Activated naive CD4-positive, alpha-beta T cell treated with anti-CD3 and anti-CD28 coated beads for 36 hours (primary cell): ENCODE results near the gene ZC3HAV1L. TPM values are rescaled to one million over a fixed set of nuclear protein-coding genes. Genes with fewer than 3 reads are reported as not detected.
"Not testable (repeated sequence)": the region's sequence is repeated elsewhere in the genome, so short reads cannot be mapped to it uniquely, and the experiment has no call there.

Experiments
- CTCF ChIA-PET: fragments of 350-600 bp; sonication (Branson Sonifier 250); formaldehyde crosslinking; loops from one replicate; lab custom pipeline; 2021; ENCODE audit warnings: antibody characterized with exemption; lab: Charles Lee
- DNase-seq: peaks from one replicate; pipeline ENCODE4 v3.0.0-alpha.2; 2020
- H3K27ac Mint-ChIP-seq: one replicate; pipeline ENCODE4 v1.8.0; 2021; ENCODE audit warnings: mild to moderate bottlenecking, mixed read lengths
- H3K27me3 Mint-ChIP-seq: one replicate; pipeline ENCODE4 v1.8.0; 2021; ENCODE audit warnings: low read depth, mixed read lengths
- H3K36me3 Mint-ChIP-seq: one replicate; pipeline ENCODE4 v1.8.0; 2021; ENCODE audit warnings: low read depth, mixed read lengths
- H3K4me1 Mint-ChIP-seq: one replicate; pipeline ENCODE4 v1.8.0; 2021; ENCODE audit warnings: low read depth, mixed read lengths
- H3K4me3 Mint-ChIP-seq: one replicate; pipeline ENCODE4 v1.8.0; 2021; ENCODE audit warnings: mild to moderate bottlenecking, moderate library complexity, mixed read lengths
- H3K9me3 Mint-ChIP-seq: one replicate; pipeline ENCODE4 v1.8.0; 2021; ENCODE audit warnings: mixed read lengths
- intact Hi-C: fragments of 100-400 bp; cut with micrococcal nuclease; formaldehyde crosslinking; loops from one replicate; pipeline ENCODE4 v1.15.1; 2023
- total RNA-seq, 2 experiments: library from RNA; stranded (reverse); gene quantifications; one replicate each; pipeline ENCODE4 v1.2.3, GENCODE V29; 2021

The ZC3HAV1L gene
- total RNA-seq, 2 experiments from 2014 or later = 4.5 to 5.1 TPM

GRCh38 chr7:139071680-139072079 is 35.8 kb upstream of the ZC3HAV1L start:
- no peak overlapping the region for H3K4me3 Mint-ChIP-seq
- peak overlapping the region; percentile 87 for H3K27ac Mint-ChIP-seq
- no peaks in the 10 kb centered on the region for H3K27me3 Mint-ChIP-seq
- no peaks in the 10 kb centered on the region for H3K9me3 Mint-ChIP-seq
- peaks cover 62% of the 10 kb centered on the region for H3K36me3 Mint-ChIP-seq
- no peak for DNase-seq
- CTCF ChIA-PET = interaction anchor here (0.9 to 3.4 kb wide), 3 partner anchors 12 to 185 kb away, joined by 4 to 18 read pairs (median 6); no protein-coding TSS in a partner anchor
- peaks cover 55% of the 10 kb centered on the region for H3K4me1 Mint-ChIP-seq
- intact Hi-C loops = no loop called here

- peaks cover 74% of the 10 kb centered on the region for H3K36me3 Mint-ChIP-seq
- peak overlapping the region; percentile 65 for H3K27ac Mint-ChIP-seq
- H3K27me3 Mint-ChIP-seq = no peaks in the 10 kb centered on the region
- H3K9me3 Mint-ChIP-seq = no peaks in the 10 kb centered on the region
- H3K4me3 Mint-ChIP-seq = no peak overlapping the region
- intact Hi-C loops = no loop called here
- CTCF ChIA-PET = interaction anchor here (0.5 to 3.4 kb wide), 8 partner anchors 9 to 185 kb away, joined by 3 to 18 read pairs (median 4); no protein-coding TSS in a partner anchor
- H3K4me1 Mint-ChIP-seq = peaks cover 56% of the 10 kb centered on the region
- no peak for DNase-seq
These were observed 32.9 kb upstream of the ZC3HAV1L start for GRCh38 chr7:139068544-139069399.

- no peaks in the 10 kb centered on the region for H3K9me3 Mint-ChIP-seq
- DNase-seq = no peak
- intact Hi-C loops = no loop called here
- CTCF ChIA-PET = interaction anchor here (1.0 to 2.4 kb wide), 3 partner anchors 9 to 179 kb away, joined by 4 to 21 read pairs (median 5); no protein-coding TSS in a partner anchor
- H3K4me3 Mint-ChIP-seq = no peak overlapping the region
- H3K27ac Mint-ChIP-seq = peak overlapping the region; percentile 57
- no peaks in the 10 kb centered on the region for H3K27me3 Mint-ChIP-seq
- peaks cover 57% of the 10 kb centered on the region for H3K4me1 Mint-ChIP-seq
- peaks cover 69% of the 10 kb centered on the region for H3K36me3 Mint-ChIP-seq
These were observed 30.5 kb upstream of the ZC3HAV1L start for GRCh38 chr7:139066315-139066714.

GRCh38 chr7:139065323-139065722 is 29.5 kb upstream of the ZC3HAV1L start:
- H3K27me3 Mint-ChIP-seq = no peaks in the 10 kb centered on the region
- H3K36me3 Mint-ChIP-seq = peaks cover 74% of the 10 kb centered on the region
- H3K4me3 Mint-ChIP-seq = no peak overlapping the region
- H3K27ac Mint-ChIP-seq = peak overlapping the region; percentile 14
- intact Hi-C loops = no loop called here
- H3K4me1 Mint-ChIP-seq = peaks cover 66% of the 10 kb centered on the region
- no peak for DNase-seq
- no peaks in the 10 kb centered on the region for H3K9me3 Mint-ChIP-seq
- CTCF ChIA-PET = interaction anchor here (2.4 kb wide), 1 partner anchor 10 kb away, joined by 21 read pairs; no protein-coding TSS in a partner anchor

GRCh38 chr7:139061416-139061815 is 25.6 kb upstream of the ZC3HAV1L start:
- CTCF ChIA-PET = interaction anchor here (0.6 to 3.8 kb wide), 4 partner anchors 13 to 44 kb away, joined by 3 to 32 read pairs (median 10); no protein-coding TSS in a partner anchor
- Mint-ChIP-seq H3K36me3 (peaks cover 71% of the 10 kb centered on the region), H3K4me3 (no peak overlapping the region), H3K4me1 (peaks cover 70% of the 10 kb centered on the region), H3K27me3 (no peaks in the 10 kb centered on the region), H3K27ac (peak overlapping the region; percentile 80), H3K9me3 (no peaks in the 10 kb centered on the region)
- intact Hi-C loops = loop anchor here (2.0 kb wide), 1 partner anchor 31 kb away; no protein-coding TSS in a partner anchor
- no peak for DNase-seq

- Mint-ChIP-seq H3K36me3 (peaks cover 71% of the 10 kb centered on the region), H3K27ac (peak overlapping the region; percentile 80), H3K4me1 (peaks cover 71% of the 10 kb centered on the region), H3K27me3 (no peaks in the 10 kb centered on the region), H3K4me3 (no peak overlapping the region), H3K9me3 (no peaks in the 10 kb centered on the region)
- CTCF ChIA-PET = interaction anchor here (0.6 to 3.8 kb wide), 7 partner anchors 8 to 295 kb away, joined by 3 to 32 read pairs (median 7); no protein-coding TSS in a partner anchor
- no peak for DNase-seq
- intact Hi-C loops = loop anchor here (2.0 kb wide), 1 partner anchor 32 kb away; no protein-coding TSS in a partner anchor
These were observed 24.9 kb upstream of the ZC3HAV1L start for GRCh38 chr7:139060695-139061237.

- Mint-ChIP-seq H3K9me3 (no peaks in the 10 kb centered on the region), H3K36me3 (peaks cover 67% of the 10 kb centered on the region), H3K4me1 (peaks cover 71% of the 10 kb centered on the region), H3K4me3 (peak overlapping the region; percentile 0), H3K27ac (peak overlapping the region; percentile 86), H3K27me3 (no peaks in the 10 kb centered on the region)
- intact Hi-C loops = loop anchor here (2.0 kb wide), 1 partner anchor 33 kb away; no protein-coding TSS in a partner anchor
- no peak for DNase-seq
- CTCF ChIA-PET = interaction anchor here (0.6 to 3.8 kb wide), 7 partner anchors 9 to 296 kb away, joined by 4 to 32 read pairs (median 7); no protein-coding TSS in a partner anchor
These were observed 24.1 kb upstream of the ZC3HAV1L start for GRCh38 chr7:139059905-139060304.

- peaks cover 73% of the 10 kb centered on the region for H3K4me1 Mint-ChIP-seq
- CTCF ChIA-PET = interaction anchor here (0.6 to 3.8 kb wide), 5 partner anchors 10 to 60 kb away, joined by 3 to 32 read pairs (median 9); no protein-coding TSS in a partner anchor
- H3K27me3 Mint-ChIP-seq = no peaks in the 10 kb centered on the region
- peaks cover 67% of the 10 kb centered on the region for H3K36me3 Mint-ChIP-seq
- intact Hi-C loops = no loop called here
- DNase-seq = no peak
- no peak overlapping the region for H3K4me3 Mint-ChIP-seq
- peak overlapping the region; percentile 86 for H3K27ac Mint-ChIP-seq
- H3K9me3 Mint-ChIP-seq = no peaks in the 10 kb centered on the region
These were observed 23.1 kb upstream of the ZC3HAV1L start for GRCh38 chr7:139058943-139059342.

- Mint-ChIP-seq H3K27ac (peak overlapping the region; percentile 66), H3K36me3 (peaks cover 64% of the 10 kb centered on the region), H3K27me3 (no peaks in the 10 kb centered on the region), H3K4me3 (no peak overlapping the region), H3K4me1 (peaks cover 48% of the 10 kb centered on the region), H3K9me3 (no peaks in the 10 kb centered on the region)
- no peak for DNase-seq
- CTCF ChIA-PET = interaction anchor here (0.5 to 1.3 kb wide), 5 partner anchors 9 to 49 kb away, joined by 3 to 4 read pairs (median 3); no protein-coding TSS in a partner anchor
- intact Hi-C loops = no loop called here
These were observed 19.8 kb upstream of the ZC3HAV1L start for GRCh38 chr7:139055674-139056073.

- Mint-ChIP-seq H3K36me3 (peaks cover 61% of the 10 kb centered on the region), H3K4me1 (peaks cover 43% of the 10 kb centered on the region), H3K27ac (peak overlapping the region; percentile 44)
- H3K9me3 Mint-ChIP-seq, intact Hi-C loops, H3K27me3 Mint-ChIP-seq, H3K4me3 Mint-ChIP-seq, DNase-seq: not testable (repeated sequence)
- CTCF ChIA-PET = interaction anchor here (0.6 to 3.8 kb wide), 3 partner anchors 18 to 21 kb away, joined by 3 to 19 read pairs (median 4); no protein-coding TSS in a partner anchor
These were observed 18.8 kb upstream of the ZC3HAV1L start for GRCh38 chr7:139054656-139055055.

GRCh38 chr7:139054101-139054500 is 18.3 kb upstream of the ZC3HAV1L start:
- no peaks in the 10 kb centered on the region for H3K27me3 Mint-ChIP-seq
- H3K4me3 Mint-ChIP-seq = no peak overlapping the region
- intact Hi-C loops = no loop called here
- no peaks in the 10 kb centered on the region for H3K9me3 Mint-ChIP-seq
- H3K27ac Mint-ChIP-seq = peak overlapping the region; percentile 44
- H3K4me1 Mint-ChIP-seq = peaks cover 45% of the 10 kb centered on the region
- CTCF ChIA-PET = interaction anchor here (0.6 to 3.8 kb wide), 3 partner anchors 17 to 37 kb away, joined by 3 to 19 read pairs (median 5); no protein-coding TSS in a partner anchor
- no peak for DNase-seq
- H3K36me3 Mint-ChIP-seq = peaks cover 66% of the 10 kb centered on the region
